ENCODE results near the gene AGA. TPM values are rescaled to one million over a fixed set of nuclear protein-coding genes. Genes with fewer than 3 reads are reported as not detected.

AGA gene
- total and polyA plus RNA-seq, 2 of the 13 experiments (the other 11 are each of a cell fraction or from before 2014, with no cell fraction given) = 21.9 to 22.3 TPM

DNA sequence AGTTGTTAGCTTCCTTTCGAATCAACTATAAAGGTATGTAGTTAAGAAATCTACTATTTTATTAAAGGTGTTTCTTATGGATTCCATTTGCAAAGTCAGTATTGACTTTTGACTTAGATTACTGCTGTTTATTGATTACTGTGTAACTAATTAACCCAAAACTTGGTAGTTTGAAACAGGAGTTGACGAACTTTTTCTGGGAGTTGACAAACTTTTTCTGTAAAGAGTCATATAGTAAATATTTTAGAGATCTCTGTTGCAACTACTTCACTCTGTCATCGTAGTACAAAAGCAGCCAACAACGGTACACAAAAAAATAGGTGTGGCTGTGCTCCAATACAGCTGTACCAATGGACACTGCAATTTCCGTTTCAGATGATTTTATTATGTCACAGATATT is 30.2 kb downstream of the AGA start (continued):
- no peak for TF ChIP-seq RBAK (CRISPR knock-in tag; IDR thresholded peaks at IDR 0.05)
- TF ChIP-seq RXRA (CRISPR knock-in tag; IDR thresholded peaks at IDR 0.05) = no peak
- TF ChIP-seq ZKSCAN8 (CRISPR knock-in tag; IDR thresholded peaks at IDR 0.05; ENCODE audit: borderline replicate concordance) = no peak
- no peak for TF ChIP-seq AKNA (CRISPR knock-in tag; IDR thresholded peaks at IDR 0.05; ENCODE audit: borderline replicate concordance)
- no peak for TF ChIP-seq MXD4 (CRISPR knock-in tag; IDR thresholded peaks at IDR 0.05)
- TF ChIP-seq, protein P1, sequence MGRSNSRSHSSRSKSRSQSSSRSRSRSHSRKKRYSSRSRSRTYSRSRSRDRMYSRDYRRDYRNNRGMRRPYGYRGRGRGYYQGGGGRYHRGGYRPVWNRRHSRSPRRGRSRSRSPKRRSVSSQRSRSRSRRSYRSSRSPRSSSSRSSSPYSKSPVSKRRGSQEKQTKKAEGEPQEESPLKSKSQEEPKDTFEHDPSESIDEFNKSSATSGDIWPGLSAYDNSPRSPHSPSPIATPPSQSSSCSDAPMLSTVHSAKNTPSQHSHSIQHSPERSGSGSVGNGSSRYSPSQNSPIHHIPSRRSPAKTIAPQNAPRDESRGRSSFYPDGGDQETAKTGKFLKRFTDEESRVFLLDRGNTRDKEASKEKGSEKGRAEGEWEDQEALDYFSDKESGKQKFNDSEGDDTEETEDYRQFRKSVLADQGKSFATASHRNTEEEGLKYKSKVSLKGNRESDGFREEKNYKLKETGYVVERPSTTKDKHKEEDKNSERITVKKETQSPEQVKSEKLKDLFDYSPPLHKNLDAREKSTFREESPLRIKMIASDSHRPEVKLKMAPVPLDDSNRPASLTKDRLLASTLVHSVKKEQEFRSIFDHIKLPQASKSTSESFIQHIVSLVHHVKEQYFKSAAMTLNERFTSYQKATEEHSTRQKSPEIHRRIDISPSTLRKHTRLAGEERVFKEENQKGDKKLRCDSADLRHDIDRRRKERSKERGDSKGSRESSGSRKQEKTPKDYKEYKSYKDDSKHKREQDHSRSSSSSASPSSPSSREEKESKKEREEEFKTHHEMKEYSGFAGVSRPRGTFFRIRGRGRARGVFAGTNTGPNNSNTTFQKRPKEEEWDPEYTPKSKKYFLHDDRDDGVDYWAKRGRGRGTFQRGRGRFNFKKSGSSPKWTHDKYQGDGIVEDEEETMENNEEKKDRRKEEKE (IDR thresholded peaks at IDR 0.05) = no peak
- TF ChIP-seq CHCHD3 (CRISPR knock-in tag; IDR thresholded peaks at IDR 0.05) = no peak
- TF ChIP-seq, protein P2, sequence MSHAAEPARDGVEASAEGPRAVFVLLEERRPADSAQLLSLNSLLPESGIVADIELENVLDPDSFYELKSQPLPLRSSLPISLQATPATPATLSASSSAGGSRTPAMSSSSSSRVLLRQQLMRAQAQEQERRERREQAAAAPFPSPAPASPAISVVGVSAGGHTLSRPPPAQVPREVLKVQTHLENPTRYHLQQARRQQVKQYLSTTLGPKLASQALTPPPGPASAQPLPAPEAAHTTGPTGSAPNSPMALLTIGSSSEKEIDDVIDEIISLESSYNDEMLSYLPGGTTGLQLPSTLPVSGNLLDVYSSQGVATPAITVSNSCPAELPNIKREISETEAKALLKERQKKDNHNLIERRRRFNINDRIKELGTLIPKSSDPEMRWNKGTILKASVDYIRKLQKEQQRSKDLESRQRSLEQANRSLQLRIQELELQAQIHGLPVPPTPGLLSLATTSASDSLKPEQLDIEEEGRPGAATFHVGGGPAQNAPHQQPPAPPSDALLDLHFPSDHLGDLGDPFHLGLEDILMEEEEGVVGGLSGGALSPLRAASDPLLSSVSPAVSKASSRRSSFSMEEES (CRISPR knock-in tag; IDR thresholded peaks at IDR 0.05) = no peak

All from HepG2 (cell line).